OCI-LY1 (cell line): ENCODE measurements around the gene VTI1A.

Experiments used
- H2AFZ ChIP-seq: fragments of 200-600 bp; sonication (generic), shearing (Covaris generic); 2 replicates; pipeline ENCODE4 v1.6.0; 2014; ENCODE audit warnings: antibody characterized with exemption, mild to moderate bottlenecking, low read length
- H3F3A ChIP-seq: fragments of 200-600 bp; sonication (generic), shearing (Covaris generic); 2 replicates; pipeline ENCODE4 v1.6.0; 2014; ENCODE audit warnings: mild to moderate bottlenecking, antibody characterized with exemption, low read length, moderate library complexity; ENCODE audit not compliant: insufficient read depth
- H3K27ac ChIP-seq: fragments of 200-600 bp; sonication (generic); 2 replicates; pipeline ENCODE4 v1.5.1; 2014; ENCODE audit warnings: low read length, mixed run types, mild to moderate bottlenecking, low read depth; ENCODE audit not compliant: poor library complexity, severe bottlenecking
- H3K27me3 ChIP-seq: fragments of 200-600 bp; sonication (generic); 2 replicates; pipeline ENCODE4 v1.6.0; 2014; ENCODE audit warnings: antibody characterized with exemption, mild to moderate bottlenecking, low read length, moderate library complexity; ENCODE audit not compliant: insufficient read depth
- H3K36me3 ChIP-seq: fragments of 200-600 bp; sonication (generic); 2 replicates; pipeline ENCODE4 v1.6.1; 2014; ENCODE audit warnings: mild to moderate bottlenecking, antibody characterized with exemption, low read length, moderate library complexity, mixed read lengths; ENCODE audit not compliant: insufficient read depth
- H3K4me1 ChIP-seq: fragments of 200-600 bp; sonication (generic); 2 replicates; pipeline ENCODE4 v1.5.1; 2014; ENCODE audit warnings: mild to moderate bottlenecking, low read length, moderate library complexity; ENCODE audit not compliant: insufficient read depth, severe bottlenecking
- H3K4me2 ChIP-seq: fragments of 200-600 bp; sonication (generic), shearing (Covaris generic); 2 replicates; pipeline ENCODE4 v1.6.1; 2014; ENCODE audit warnings: low read length
- H3K4me3 ChIP-seq: fragments of 200-600 bp; sonication (generic); 2 replicates; pipeline ENCODE4 v1.5.1; 2014; ENCODE audit warnings: low read length, low read depth, mild to moderate bottlenecking, mixed read lengths; ENCODE audit not compliant: poor library complexity, severe bottlenecking
- H3K79me2 ChIP-seq: fragments of 200-600 bp; shearing (Covaris generic); 2 replicates; pipeline ENCODE4 v1.6.1; 2016; ENCODE audit warnings: mixed run types, low read length, mixed read lengths; ENCODE audit not compliant: insufficient read depth
- H3K9ac ChIP-seq: fragments of 200-600 bp; sonication (generic), shearing (Covaris generic); 2 replicates; pipeline ENCODE4 v1.6.1; 2014; ENCODE audit warnings: mild to moderate bottlenecking, low read length, mixed read lengths
- H3K9me2 ChIP-seq: fragments of 200-600 bp; sonication (generic), shearing (Covaris generic); 2 replicates; pipeline ENCODE4 v1.6.1; 2014; ENCODE audit warnings: low read depth, mild to moderate bottlenecking, low read length, mixed read lengths
- H3K9me3 ChIP-seq: fragments of 200-600 bp; shearing (Covaris generic); 2 replicates; pipeline ENCODE4 v1.6.1; 2014; ENCODE audit warnings: low read length, mixed read lengths
- H4K20me1 ChIP-seq: fragments of 200-600 bp; sonication (generic), shearing (Covaris generic); 2 replicates; pipeline ENCODE4 v1.6.0; 2016; ENCODE audit warnings: mild to moderate bottlenecking, low read length; ENCODE audit not compliant: insufficient read depth
- EZH2 ChIP-seq: fragments of 200-600 bp; sonication (generic), shearing (Covaris generic); IDR thresholded peaks from 2 replicates; pipeline ENCODE4 v1.8.0; 2017; ENCODE audit warnings: borderline replicate concordance, mixed run types, mild to moderate bottlenecking, antibody characterized with exemption, low read length, moderate library complexity, mixed read lengths
- TF ChIP-seq, protein P1 (sequence below): fragments of 200-600 bp; sonication (generic), shearing (Covaris generic); IDR thresholded peaks from 2 replicates; pipeline ENCODE4 v1.5.1; 2017; ENCODE audit warnings: mild to moderate bottlenecking, antibody characterized with exemption, low read length, moderate library complexity, mixed read lengths

The VTI1A gene

GRCh38 chr10:112851588-112852211, 404.7 kb downstream of the VTI1A start:
- H3K9me2 ChIP-seq: no peaks in the 10 kb centered on the region
- no peak overlapping the region for H3K4me3 ChIP-seq
- H4K20me1 ChIP-seq: no peaks in the 10 kb centered on the region
- no peaks in the 10 kb centered on the region; the same call in 1 of the 2 replicates for H3K27me3 ChIP-seq
- 0 out of 2 replicates have a peak, but pooled peaks cover 2% of the 10 kb centered on the region for H3K9me3 ChIP-seq
- no peaks in the 10 kb centered on the region for H3F3A ChIP-seq
- H3K4me1 ChIP-seq: no peaks in the 10 kb centered on the region
- no peak overlapping the region for H3K4me2 ChIP-seq
- no peak for TF ChIP-seq EZH2
- TF ChIP-seq, protein P1, sequence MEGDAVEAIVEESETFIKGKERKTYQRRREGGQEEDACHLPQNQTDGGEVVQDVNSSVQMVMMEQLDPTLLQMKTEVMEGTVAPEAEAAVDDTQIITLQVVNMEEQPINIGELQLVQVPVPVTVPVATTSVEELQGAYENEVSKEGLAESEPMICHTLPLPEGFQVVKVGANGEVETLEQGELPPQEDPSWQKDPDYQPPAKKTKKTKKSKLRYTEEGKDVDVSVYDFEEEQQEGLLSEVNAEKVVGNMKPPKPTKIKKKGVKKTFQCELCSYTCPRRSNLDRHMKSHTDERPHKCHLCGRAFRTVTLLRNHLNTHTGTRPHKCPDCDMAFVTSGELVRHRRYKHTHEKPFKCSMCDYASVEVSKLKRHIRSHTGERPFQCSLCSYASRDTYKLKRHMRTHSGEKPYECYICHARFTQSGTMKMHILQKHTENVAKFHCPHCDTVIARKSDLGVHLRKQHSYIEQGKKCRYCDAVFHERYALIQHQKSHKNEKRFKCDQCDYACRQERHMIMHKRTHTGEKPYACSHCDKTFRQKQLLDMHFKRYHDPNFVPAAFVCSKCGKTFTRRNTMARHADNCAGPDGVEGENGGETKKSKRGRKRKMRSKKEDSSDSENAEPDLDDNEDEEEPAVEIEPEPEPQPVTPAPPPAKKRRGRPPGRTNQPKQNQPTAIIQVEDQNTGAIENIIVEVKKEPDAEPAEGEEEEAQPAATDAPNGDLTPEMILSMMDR: no peak
- no peak overlapping the region for H2AFZ ChIP-seq
- H3K36me3 ChIP-seq: no peaks in the 10 kb centered on the region
- no peaks in the 10 kb centered on the region for H3K79me2 ChIP-seq
- H3K9ac ChIP-seq: no peak overlapping the region
- no peak overlapping the region for H3K27ac ChIP-seq

DNA sequence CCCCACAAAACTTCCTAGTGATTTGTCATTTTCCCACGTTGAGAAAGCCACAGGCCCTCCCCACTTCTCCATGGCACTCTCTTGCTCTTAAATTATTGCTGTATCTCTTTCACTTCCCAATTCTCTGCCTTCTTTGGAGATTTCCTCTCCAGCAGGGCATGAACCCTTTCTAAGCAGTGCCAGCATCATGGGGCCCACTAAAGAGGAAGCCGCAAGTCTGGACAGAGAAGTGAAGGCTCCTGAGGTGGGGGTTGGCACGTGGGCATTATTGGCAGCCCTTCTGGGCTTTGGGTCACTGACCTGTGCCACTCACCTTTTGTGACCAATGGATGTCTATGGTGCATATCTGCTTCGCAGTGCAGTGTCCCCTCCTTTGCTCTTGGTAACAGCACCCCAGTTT, 405.3 kb downstream of the VTI1A start:
- Histone ChIP-seq H3K9me2 (no peaks in the 10 kb centered on the region), H3K4me2 (no peak overlapping the region), H3K27ac (no peak overlapping the region), H3K79me2 (no peaks in the 10 kb centered on the region), H2AFZ (no peak overlapping the region), H3K9me3 (0 out of 2 replicates have a peak, but pooled peaks cover 2% of the 10 kb centered on the region), H3K4me3 (no peak overlapping the region), H3K9ac (no peak overlapping the region), H4K20me1 (no peaks in the 10 kb centered on the region), H3K27me3 (no peaks in the 10 kb centered on the region; the same call in 1 of the 2 replicates), H3K4me1 (no peaks in the 10 kb centered on the region), H3K36me3 (no peaks in the 10 kb centered on the region), H3F3A (no peaks in the 10 kb centered on the region)
- TF ChIP-seq, protein P1: no peak
- no peak for TF ChIP-seq EZH2

DNA sequence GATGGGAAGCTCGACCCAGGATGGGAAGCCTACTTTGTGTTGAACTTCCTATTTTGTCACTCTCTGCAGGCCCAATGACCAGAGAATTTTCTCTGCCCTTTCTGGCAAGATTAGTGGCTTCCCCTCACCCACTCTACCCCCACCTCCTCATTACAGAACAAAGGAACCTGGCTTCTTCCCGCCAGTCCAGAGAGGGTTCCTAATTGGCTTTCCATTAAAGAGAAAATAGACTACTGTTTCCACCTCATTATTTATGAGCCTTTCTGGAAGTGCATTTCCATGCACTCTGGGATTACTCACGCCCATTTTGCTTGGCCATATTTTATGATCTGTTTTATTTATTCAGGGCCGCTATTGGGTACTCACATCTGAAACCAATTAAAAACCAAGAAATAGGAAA, 408.1 kb downstream of the VTI1A start:
- no peaks in the 10 kb centered on the region for H3K9me3 ChIP-seq
- H4K20me1 ChIP-seq: no peaks in the 10 kb centered on the region
- no peaks in the 10 kb centered on the region for H3K9me2 ChIP-seq
- H3K4me1 ChIP-seq: no peaks in the 10 kb centered on the region
- no peaks in the 10 kb centered on the region; the same call in 1 of the 2 replicates for H3K27me3 ChIP-seq
- no peak overlapping the region for H3K27ac ChIP-seq
- no peak overlapping the region for H3K4me3 ChIP-seq
- no peak overlapping the region for H3K4me2 ChIP-seq
- H3F3A ChIP-seq: no peaks in the 10 kb centered on the region
- H2AFZ ChIP-seq: no peak overlapping the region
- no peak for TF ChIP-seq EZH2
- TF ChIP-seq, protein P1: no peak
- no peak overlapping the region for H3K9ac ChIP-seq
- no peaks in the 10 kb centered on the region for H3K79me2 ChIP-seq
- no peaks in the 10 kb centered on the region for H3K36me3 ChIP-seq
